GM21390 (cell line): Measurements from ENCODE around the gene KSR1.

Experiments used
- ATAC-seq: cut with Tn5 transposase; IDR thresholded peaks from one replicate; pipeline ENCODE4 v1.9.1; 2021; ENCODE audit not compliant: unreplicated experiment

Gene KSR1

DNA sequence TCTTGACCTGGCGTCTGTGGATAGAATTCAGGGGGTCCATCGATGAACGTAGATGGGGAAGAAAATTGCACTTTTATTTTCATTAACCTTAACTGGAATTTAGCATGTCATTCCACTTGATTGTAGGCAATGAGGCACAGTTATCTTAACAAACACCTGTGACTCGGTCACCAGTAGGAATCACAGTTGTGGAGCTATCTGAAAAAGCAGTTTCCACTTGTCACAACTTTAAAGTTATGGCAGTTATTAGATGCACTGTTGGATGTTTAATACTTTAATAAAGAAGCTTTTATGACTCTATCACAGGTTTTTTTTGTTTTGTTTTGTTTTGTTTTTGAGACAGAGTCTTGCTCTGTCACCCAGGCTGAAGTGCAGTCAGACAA, 91.0 kb downstream of the KSR1 start:
- ATAC-seq = no peak

DNA sequence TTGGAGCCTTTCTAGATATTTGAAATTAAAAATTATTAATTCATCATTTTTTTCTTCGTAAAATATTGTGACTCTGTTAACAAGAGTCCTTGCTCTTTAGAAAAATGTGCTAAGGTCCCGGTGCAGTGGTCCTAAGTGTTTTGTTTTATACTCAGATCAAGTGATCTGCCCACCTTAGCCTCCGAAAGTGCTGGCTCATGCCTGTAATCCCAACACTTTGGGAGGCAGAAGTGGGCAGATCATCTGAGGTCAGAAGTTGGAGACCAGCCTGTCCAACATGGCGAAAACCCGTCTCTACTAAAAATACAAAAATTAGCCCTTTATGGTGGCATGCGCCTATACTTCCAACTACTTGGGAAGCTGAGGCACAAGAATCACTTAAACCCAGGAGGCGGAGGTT, 92.1 kb downstream of the KSR1 start:
- ATAC-seq = no peak

DNA sequence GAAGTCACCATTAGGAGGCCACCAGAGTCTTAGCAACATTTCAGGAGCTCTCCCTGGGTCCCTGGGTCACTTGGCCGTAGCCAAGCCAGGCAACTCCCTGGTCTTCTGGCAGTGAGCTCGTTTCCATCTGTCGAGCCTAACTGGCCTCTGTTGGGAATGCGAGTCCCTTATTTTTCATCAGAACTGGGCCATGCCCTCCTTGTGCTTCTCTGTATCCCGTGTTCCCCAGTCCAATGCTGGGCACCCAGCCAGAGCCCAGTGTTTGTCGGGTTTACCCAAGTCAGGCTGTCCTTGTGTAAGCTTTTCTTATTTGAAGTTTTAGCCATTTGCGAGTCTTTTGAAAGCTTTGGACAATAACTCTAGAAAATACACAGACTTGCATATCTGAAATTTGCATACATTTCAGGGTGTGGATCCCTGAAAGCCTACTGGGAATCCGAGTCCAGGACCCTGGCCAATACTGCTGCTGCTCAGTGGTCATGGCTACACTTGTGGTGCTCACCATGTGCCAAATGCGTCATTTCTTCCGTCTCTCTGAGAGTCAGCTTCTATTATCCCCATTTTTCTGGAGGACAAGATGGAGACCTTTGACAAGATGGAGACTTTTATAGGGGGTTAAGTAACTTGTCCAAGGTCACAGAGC, 93.1 kb downstream of the KSR1 start:
- no peak for ATAC-seq

DNA sequence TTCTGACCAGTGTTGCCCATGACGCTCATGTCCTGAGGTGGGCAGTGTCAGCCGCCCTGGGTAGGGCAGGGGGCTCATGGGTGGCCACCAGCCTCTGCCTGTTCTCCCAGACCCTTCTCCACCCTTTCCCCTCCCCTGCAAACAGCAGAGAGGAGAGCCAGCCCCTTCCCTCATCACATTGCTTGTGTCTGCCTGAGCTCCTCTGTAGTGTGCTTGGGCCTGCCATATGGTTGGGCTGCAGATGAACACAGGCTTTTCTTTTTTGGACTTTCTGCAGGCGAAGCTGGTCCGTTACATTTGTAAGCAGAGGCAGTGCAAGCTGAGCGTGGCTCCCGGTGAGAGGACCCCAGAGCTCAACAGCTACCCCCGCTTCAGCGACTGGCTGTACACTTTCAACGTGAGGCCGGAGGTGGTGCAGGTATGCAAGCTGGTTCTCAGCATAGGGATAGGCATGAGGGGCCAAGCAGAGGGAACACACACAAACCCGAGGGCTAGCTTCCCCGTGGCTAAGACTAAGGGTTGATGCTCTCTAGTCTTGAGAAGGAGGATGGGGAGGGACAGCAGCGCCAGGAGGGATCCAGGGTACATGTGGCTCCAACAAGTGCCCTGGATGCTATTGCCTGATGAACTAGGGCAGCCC, 94.2 kb downstream of the KSR1 start:
- no peak for ATAC-seq

DNA sequence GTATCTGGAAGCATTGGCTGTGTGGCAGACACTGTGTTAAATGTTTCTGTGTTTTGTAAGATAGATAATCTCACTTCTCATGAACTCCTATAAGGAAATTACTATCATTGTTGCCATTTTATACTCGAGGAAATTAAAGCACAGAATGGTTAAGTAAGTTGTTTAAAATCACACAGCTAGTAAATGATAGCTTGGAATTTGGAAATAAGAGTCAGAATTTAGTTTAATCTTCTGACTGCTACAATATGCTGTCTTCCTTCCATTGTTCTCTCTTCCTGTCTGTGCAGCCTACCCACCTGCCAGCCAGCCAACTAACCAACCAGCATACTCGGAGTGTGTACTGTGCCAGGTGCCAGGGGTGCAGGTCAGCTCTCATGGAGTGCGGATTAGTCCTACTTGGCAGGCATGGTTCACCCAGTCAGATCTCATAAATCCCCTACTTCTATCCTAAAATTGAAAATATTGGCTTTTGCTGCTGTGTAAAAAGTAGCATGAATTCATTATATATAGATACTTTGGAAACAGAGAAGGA, 94.8 kb downstream of the KSR1 start:
- no peak for ATAC-seq

DNA sequence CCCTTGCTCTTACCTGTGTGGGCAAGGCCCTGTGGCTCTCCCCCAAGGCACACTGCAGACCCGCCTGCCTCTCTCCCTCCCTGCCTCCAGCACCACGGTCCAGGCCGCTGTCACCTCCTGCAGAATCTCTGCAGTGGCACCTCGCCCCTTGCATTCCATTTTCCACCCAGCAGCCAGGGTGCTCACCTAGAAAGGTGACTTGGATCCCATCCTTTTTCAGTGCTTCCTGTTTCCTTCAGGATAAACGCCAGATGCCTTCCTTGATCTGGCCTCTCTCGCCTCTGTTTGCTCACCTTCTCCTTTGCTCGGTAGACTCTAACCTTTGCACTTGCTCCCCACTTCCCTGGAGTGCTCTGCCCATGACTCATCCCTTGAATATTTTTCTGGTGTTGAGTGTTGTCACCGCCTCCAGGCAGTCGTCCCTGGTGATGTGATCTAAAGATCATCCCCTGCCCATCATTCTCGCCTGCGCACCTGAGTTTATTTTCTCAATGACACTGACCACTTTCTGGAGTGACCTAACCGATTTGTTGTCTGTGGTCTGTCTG, 95.5 kb downstream of the KSR1 start:
- ATAC-seq = no peak

DNA sequence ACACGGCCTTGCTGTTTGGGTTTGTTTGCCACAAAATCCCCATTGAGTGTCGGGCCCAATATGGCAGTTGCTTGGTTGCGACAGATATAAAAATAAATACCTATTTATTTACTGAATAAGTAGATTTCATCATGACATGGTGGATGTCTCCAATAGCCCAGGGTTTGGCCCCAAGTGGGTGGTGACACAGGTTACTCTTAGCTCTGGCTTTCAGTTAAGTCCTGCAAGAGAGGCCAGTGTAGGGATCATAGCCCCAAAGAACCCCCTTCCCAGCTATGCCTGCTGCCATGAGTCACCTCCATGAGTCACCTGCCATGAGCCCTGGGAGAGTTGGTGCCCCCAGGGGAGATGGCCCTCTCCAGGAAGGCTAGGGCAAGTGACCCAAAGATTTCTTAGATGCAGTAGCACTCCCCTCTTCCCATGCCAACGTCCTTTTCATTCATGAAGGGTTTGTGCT, 96.1 kb downstream of the KSR1 start:
- no peak for ATAC-seq

DNA sequence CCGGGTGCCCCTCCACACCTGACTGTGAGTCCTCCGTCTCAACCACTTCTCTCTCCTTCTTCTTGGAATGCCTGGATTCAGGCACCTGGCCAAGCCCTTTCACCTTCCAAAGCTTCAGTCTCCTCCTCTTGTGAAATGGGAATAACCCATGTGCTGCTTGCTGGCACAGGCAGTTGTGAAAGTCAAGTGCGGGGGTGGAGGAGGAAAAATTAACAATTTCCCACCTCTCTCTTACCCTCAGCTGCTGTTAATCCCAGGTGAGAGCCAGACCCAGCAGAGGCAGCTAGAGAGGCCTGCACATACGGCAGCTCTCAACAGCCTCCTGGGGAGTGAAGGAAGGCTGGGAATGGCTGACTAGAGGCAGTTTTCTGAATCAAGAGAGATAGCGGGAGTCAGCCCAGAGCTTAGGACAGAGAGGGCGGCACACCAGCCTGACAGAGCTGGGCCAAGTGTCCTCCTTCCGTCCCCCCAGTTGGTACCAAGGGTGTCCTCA, 96.8 kb downstream of the KSR1 start:
- no peak for ATAC-seq

DNA sequence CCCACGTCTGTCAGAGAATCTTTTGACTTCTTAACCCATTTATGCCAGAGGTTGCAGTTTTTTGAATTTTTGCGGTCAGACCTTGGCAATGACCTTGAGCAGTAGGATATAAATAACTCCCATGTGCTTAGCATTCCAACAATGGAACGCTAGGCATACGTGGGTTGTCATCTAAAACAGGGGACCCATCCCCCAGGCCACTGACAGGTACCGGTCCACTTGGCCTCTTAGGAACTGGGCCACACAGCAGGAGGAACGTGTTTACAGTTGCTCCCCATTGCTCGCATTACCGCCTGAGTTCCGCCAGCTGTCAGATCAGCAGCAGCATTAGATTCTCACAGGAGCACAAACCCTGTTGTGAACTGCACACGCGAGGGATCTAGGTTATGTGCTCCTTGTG, 97.9 kb downstream of the KSR1 start:
- no peak for ATAC-seq

DNA sequence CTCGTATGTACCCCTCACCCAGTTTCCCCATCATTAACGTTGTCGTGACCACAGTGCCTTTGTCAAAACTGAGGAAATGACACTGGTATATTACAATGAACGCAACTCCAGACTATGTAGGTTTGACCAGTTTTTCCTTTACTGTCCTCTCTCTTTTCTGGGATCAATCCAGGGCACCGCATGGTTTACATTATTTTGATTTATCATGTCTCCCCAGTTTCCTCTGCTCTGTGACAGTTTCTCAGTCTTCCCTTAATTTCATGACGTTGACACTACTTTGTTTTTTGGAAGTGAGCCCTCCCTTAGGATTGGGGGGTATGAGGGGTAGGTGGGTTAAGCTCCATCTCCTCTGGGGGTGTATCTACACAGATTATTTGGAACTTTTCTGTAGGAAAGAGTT, 98.7 kb downstream of the KSR1 start:
- ATAC-seq = no peak

DNA sequence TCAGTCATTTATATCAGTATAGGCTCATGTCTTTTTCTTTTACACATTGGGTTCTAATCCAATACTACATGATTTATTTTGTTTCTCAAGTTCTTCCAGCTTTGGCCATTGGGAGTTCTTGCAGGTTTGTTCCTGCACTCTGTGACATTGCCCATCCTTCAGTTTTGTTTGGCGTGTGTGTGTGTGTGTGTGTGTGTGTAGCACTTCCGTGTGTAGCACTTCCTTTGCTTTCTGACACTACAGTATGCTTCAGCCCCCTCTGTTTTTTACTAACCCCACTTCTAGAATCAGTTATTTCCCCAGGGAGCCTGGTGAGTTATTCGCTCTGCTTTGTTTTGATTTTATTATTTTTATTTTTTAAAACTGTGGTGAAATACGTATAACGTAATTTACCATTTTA, 99.1 kb downstream of the KSR1 start:
- ATAC-seq = no peak

DNA sequence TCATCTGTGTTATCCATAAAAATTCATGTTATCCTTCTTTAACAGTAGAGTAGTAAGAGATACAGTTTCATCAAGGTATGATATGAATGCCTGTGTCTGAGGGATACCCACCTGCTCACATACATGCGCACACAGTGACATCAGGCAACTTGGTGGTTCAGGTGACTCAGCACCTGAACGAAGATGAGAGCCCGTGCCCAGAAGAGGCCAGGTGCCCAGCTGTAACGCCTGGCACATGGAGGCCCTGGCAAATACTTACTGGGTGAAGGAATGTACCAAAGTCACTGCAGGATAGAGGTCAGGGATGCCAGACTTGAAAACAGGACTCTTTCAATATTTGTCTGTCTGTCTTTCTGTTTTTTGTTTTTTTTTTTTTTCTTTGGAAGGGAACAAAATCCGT, 102.1 kb downstream of the KSR1 start:
- no peak for ATAC-seq

DNA sequence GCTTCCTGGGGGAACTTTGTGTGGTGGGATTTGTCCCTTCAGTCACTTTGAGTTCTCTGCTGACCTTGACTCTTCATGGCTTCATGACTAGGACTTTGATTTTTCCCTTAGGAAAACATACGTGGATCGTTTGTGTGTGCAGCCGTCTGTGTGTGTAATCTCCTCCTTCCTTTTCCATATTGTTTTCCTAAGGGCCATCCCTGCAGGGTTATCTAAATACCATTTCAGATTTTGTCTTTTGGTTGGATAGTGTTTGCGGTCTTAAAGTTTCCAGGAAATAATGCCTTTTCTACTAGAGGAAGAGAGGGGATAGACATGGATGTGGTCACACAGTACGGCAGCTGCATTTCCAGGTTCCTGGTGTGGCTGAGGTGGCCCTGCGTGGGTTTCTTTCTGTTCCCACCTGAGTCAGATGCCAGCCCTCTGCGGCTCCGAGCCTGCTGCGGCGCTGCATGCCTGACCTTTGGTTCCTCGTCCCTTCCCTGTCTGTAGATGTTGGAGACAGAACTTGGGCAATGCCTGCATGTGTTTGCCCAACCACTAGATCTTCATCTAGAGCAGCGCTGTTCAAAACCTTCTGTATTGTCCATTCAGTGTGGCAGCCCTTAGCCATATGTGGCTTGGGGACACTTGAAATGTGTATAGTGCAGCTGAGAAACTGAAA, 102.7 kb downstream of the KSR1 start:
- ATAC-seq = no peak

DNA sequence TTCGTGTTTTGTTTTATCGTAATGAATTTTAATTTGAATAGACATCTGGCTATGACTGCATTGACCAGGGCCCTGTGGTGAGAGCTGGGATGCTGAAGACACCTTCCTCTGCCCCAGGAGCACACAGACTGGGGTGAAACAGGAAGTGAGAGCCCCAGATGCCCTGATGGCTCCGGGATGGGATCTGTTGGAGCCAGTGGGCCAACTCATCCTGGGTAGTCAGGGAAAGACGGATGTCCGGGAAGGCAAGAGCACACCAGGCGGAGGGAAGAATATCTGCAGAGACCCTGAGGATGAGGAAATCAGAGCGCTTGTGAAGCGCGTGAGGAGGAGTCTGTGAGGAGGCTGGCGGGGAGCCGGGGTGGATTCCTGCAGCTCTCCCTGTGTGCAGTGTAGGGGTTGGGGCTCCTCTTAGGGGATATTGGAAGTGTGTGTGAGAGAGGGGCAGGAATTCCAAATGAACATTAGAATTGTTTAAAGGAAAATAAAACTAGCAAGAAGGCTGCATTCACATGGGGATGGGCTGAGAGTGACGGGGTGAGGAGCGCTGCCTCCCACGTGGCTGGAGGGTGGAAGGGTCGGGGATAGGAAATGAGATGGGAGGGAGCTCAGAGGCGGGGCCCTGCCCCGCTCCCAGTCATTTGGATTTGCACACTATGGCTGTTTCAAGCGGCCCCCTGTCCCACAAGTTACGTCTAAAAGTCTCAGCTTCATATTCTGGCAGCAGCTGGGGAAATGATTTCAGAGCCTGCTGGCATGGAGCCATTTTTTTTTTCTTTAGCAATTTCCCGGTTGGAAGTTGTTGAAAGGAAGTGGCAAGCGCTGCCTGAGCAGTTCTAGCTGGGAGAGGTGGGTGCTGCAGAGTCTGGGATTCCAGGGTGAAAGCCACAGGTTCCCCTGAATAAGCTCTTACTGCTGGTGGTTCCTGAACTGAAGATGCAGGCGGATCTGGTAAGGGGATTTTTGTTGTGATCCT, 103.5 kb downstream of the KSR1 start:
- ATAC-seq = no peak

DNA sequence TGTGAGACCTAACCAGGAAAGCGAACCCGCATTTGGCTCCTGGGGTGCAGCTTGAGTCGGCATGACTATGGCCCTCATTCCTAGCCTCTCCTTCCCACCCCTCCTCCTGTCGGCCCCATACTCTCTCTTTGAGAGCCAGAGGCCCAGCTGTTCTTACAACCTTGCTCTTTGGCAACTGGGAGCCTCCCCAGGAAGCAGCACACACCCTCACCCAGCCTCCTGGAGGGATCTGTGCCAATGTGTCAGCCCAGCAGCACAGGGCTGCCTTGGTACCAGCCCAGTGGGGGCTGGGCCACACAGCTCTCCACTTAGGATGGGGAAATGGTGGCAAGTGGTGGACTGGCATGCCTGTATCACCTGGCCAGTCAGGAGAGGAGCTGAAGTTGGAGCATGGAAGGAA, 104.4 kb downstream of the KSR1 start:
- ATAC-seq = no peak

DNA sequence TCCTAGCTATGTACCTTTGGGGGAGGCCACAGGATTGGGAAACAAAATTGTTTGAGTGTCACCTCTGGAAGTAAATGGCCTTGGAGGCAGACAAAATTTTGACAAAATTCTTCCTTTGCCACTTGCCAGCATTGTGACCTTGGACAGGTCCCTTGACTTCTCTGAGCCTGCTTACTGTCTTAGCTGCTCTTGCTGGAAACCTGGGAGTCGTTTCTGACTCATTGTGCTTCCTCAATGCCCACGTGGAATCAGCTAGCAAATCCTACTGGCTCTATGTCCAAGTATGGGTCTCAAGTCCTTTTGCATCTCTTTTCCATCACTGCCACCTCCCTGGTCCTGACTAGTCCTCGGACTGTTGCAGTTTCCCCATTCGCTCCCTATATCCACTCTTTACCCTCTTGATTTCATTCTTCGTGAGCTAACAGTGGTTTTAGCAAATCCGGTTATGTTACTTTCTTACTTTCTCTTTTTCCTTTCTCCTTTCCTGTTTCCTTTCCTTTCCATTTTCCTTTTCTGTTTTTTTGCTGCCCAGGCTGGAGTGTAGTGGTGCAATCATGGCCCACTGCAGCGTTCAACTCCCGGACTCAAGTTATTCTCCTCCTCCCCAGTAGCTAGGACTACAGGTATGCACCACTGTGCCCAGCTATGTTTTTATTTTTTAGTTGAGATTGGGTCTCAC, 106.7 kb downstream of the KSR1 start:
- ATAC-seq = no peak

DNA sequence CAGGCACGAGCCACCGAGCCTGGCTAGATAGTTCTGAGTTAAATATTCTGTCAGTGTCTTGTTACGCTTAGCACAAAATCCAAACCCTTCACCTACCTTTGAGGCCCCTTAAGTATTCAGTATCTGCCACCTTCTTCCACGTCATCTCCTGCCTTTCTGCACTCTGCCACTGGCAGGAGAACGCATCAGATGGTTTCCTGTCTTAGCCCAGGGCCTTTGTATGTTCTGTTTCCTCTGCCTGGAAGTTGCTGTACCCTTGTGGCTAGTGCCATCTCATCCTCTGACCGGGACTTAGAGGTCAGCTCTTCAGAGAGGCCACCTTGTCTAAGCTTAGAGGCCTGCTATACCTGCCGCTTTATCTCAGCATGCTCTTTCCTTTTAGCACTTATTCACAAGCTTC, 107.3 kb downstream of the KSR1 start:
- ATAC-seq = no peak

DNA sequence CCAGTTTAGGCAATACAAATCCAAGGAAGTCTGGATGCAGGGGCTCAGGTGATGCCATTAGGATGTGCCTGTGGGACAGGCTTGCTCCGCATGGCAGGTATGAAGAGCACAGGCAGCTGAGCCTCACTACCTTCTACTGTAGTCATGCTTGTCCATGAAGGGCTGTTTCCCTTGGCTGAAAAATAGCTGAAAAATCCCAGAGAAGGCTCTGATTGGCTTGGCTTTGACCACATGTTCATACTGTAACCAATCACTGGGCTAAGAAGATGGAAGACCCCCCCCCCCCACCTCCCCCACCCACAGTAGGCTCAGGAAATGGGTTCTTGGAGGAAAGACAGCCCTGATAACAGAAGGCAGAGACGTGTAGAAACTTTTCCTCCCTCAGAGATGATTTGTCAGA, 108.2 kb downstream of the KSR1 start:
- no peak for ATAC-seq

DNA sequence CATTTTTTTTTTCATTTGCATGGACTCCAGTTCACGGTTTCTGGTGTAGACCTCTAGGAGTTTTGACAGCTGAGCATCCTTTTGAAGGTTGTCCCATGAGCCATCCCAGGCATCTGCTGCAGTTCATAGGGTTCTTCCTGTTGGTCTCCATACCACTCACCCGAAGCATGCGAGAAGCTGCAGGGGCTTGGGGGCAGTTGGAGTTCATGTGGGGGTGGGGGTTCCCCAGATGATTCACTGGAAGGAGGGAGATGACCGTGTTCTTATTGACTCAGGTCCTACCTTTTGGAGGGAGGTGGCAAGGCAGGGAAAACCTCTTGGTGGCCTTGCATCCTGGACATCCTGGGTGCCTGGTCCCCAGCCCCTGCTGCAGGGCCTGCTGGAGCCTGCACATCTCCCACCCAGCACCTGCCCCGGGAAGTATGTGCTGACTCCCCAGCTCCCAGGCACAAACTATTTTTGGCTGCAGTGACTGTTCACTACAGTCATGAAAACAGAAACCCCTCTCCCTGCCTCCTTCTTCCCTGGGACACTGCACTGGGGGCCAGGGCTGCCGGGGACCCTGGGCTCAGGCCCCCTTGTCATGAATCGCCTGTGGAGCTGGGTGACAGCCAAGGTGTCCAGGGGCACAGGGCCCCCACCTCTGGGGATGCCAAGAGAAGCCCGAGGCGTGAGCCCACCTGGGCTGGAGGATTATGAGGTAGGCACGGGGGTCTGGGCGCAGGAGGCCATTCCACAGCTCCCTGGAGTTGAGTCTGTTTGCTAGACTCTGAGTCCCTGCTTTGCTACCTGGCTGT, 109.8 kb downstream of the KSR1 start:
- no peak for ATAC-seq
